H1 (cell line): Measurements from ENCODE around the gene PMM2. TPM values are rescaled to one million over a fixed set of nuclear protein-coding genes. Genes with fewer than 3 reads are reported as not detected.

Experiments
- CTCF ChIA-PET: fragments of 300-600 bp; sonication (Branson Sonifier 250); formaldehyde crosslinking; loops from one replicate; lab custom pipeline; 2021; ENCODE audit not compliant: partially characterized antibody; lab: Charles Lee
- POLR2A ChIA-PET: fragments of 300-600 bp; sonication (Branson Sonifier 250); formaldehyde crosslinking; loops from one replicate; lab custom pipeline; 2021; ENCODE audit warnings: inconsistent platforms; ENCODE audit not compliant: partially characterized antibody; lab: Charles Lee
- DNase-seq, 2 experiments: peaks; one replicate each; pipeline versions ENCODE4 v3.0.0 to v3.0.0-alpha.2; 2010 to 2022; ENCODE audit warnings: low spot score in 2 of 2, low read depth in 1 of 2, mixed read lengths in 1 of 2
- FAIRE-seq: peaks from 2 replicates; lab custom pipeline; 2011; peaks lifted over from hg19 to GRCh38; lab: Jason Lieb, UNC
- H2AFZ ChIP-seq: 2 replicates; pipeline ENCODE4 v1.8.1; 2012; ENCODE audit warnings: low read length, inconsistent platforms
- H2AK5ac ChIP-seq: 2 replicates; pipeline ENCODE4 v1.6.1; 2013; ENCODE audit warnings: low read depth, low read length
- H2BK120ac ChIP-seq: replicated peaks from 2 replicates; pipeline ENCODE3; 2013; ENCODE audit warnings: low read depth, low read length, inconsistent platforms
- H2BK12ac ChIP-seq: 2 replicates; pipeline ENCODE4 v1.6.1; 2013; ENCODE audit warnings: low read depth, low read length
- H2BK15ac ChIP-seq: 2 replicates; pipeline ENCODE4 v1.6.1; 2013; ENCODE audit warnings: low read length
- H2BK20ac ChIP-seq: 2 replicates; pipeline ENCODE4 v1.6.1; 2013; ENCODE audit warnings: low read length
- H2BK5ac ChIP-seq: 2 replicates; pipeline ENCODE4 v1.6.1; 2013; ENCODE audit warnings: low read depth, low read length
- H3K14ac ChIP-seq: 2 replicates; pipeline ENCODE4 v1.6.1; 2013; ENCODE audit warnings: inconsistent platforms; ENCODE audit not compliant: insufficient read length
- H3K18ac ChIP-seq: 2 replicates; pipeline ENCODE4 v1.6.1; 2013; ENCODE audit warnings: low read length; ENCODE audit errors: extremely low read depth
- H3K23ac ChIP-seq: 2 replicates; pipeline ENCODE4 v1.6.1; 2013; ENCODE audit warnings: inconsistent platforms; ENCODE audit not compliant: insufficient read length
- H3K23me2 ChIP-seq: 2 replicates; pipeline ENCODE4 v1.6.1; 2013; ENCODE audit warnings: low read depth, low read length
- H3K27ac ChIP-seq: 2 replicates; pipeline ENCODE4 v1.6.1; 2011; ENCODE audit warnings: low read depth, low read length, inconsistent platforms
- H3K27me3 ChIP-seq, 4 experiments: replicated peaks in 1 of 4; 1 replicate in 1 of 4; 2 replicates in 3 of 4; pipeline versions ENCODE4 v1.6.1 to v1.8.1; 2011 to 2013; ENCODE audit warnings: low read length in 3 of 4, mild to moderate bottlenecking in 3 of 4, inconsistent platforms in 2 of 4, mixed read lengths in 2 of 4, moderate library complexity in 1 of 4; ENCODE audit not compliant: control insufficient read depth in 3 of 4, insufficient read depth in 3 of 4; ENCODE audit errors: extremely low read depth in 1 of 4
- H3K36me3 ChIP-seq, 4 experiments: 2 replicates each; pipeline versions ENCODE4 v1.6.1 to v1.8.1; 2011 to 2013; ENCODE audit warnings: mild to moderate bottlenecking in 4 of 4, low read length in 3 of 4, moderate library complexity in 2 of 4, control low read depth in 1 of 4, inconsistent platforms in 1 of 4; ENCODE audit not compliant: insufficient read depth in 4 of 4, control insufficient read depth in 2 of 4
- H3K4ac ChIP-seq: replicated peaks from 2 replicates; pipeline ENCODE3; 2013; ENCODE audit warnings: low read length, low read depth, mixed read lengths, inconsistent platforms; ENCODE audit not compliant: insufficient read length
- H3K4me1 ChIP-seq, 4 experiments: replicated peaks in 1 of 4; 1 replicate in 1 of 4; 2 replicates in 3 of 4; pipeline versions ENCODE4 v1.6.1 to v1.8.1; 2011 to 2013; ENCODE audit warnings: low read length in 3 of 4, inconsistent platforms in 2 of 4, mixed read lengths in 1 of 4; ENCODE audit not compliant: insufficient read depth in 4 of 4, control insufficient read depth in 3 of 4
- H3K4me2 ChIP-seq, 2 experiments: 2 replicates each; pipeline versions ENCODE4 v1.6.1 to v1.8.1; 2011 to 2013; ENCODE audit warnings: low read depth in 2 of 2, low read length in 2 of 2, control low read depth in 1 of 2, inconsistent platforms in 1 of 2, mild to moderate bottlenecking in 1 of 2; ENCODE audit not compliant: insufficient read depth in 1 of 2
- H3K4me3 ChIP-seq, 4 experiments: fragments of 200-600, 300-600 bp in 1 of 4; sonication (generic), shearing (Covaris generic), sonication (Bioruptor Twin) in 1 of 4; 2 replicates each; pipeline versions ENCODE4 v1.5.1 to v1.8.1; 2011 to 2016; ENCODE audit warnings: low read length in 4 of 4, low read depth in 3 of 4, control low read depth in 2 of 4, inconsistent platforms in 2 of 4, mild to moderate bottlenecking in 2 of 4, mixed read lengths in 1 of 4, moderate library complexity in 1 of 4; ENCODE audit not compliant: insufficient read depth in 2 of 4; ENCODE audit errors: extremely low read depth in 1 of 4
- H3K56ac ChIP-seq: replicated peaks from 2 replicates; pipeline ENCODE3; 2013; ENCODE audit warnings: low read depth, mild to moderate bottlenecking, mixed read lengths, low read length, inconsistent platforms; ENCODE audit not compliant: insufficient read length
- H3K79me1 ChIP-seq: 2 replicates; pipeline ENCODE4 v1.6.1; 2013; ENCODE audit warnings: low read depth, low read length, control low read depth
- H3K79me2 ChIP-seq, 2 experiments: 2 replicates each; pipeline versions ENCODE4 v1.6.1 to v1.8.1; 2012 to 2013; ENCODE audit warnings: low read length in 2 of 2, mild to moderate bottlenecking in 2 of 2, inconsistent platforms in 1 of 2; ENCODE audit not compliant: insufficient read depth in 2 of 2, control insufficient read depth in 1 of 2
- H3K9ac ChIP-seq, 4 experiments: replicated peaks in 1 of 4; 1 replicate in 1 of 4; 2 replicates in 3 of 4; pipeline versions ENCODE4 v1.6.1 to v1.8.1; 2011 to 2013; ENCODE audit warnings: low read depth in 3 of 4, low read length in 3 of 4, control low read depth in 2 of 4, mild to moderate bottlenecking in 2 of 4, moderate library complexity in 2 of 4, inconsistent platforms in 1 of 4; ENCODE audit errors: extremely low read depth in 1 of 4
- H3K9me3 ChIP-seq, 2 experiments: 2 replicates each; pipeline versions ENCODE4 v1.6.1 to v1.8.1; 2012 to 2013; ENCODE audit warnings: mild to moderate bottlenecking in 2 of 2, moderate library complexity in 2 of 2, control low read depth in 1 of 2, inconsistent platforms in 1 of 2, low read depth in 1 of 2, low read length in 1 of 2, mixed read lengths in 1 of 2; ENCODE audit not compliant: insufficient read depth in 2 of 2
- H4K20me1 ChIP-seq, 2 experiments: replicated peaks in 1 of 2; 2 replicates each; pipeline versions ENCODE3 to v1.8.1; 2011 to 2013; ENCODE audit warnings: inconsistent platforms in 2 of 2, low read length in 2 of 2, mild to moderate bottlenecking in 1 of 2; ENCODE audit not compliant: insufficient read depth in 2 of 2, control insufficient read depth in 1 of 2
- H4K5ac ChIP-seq: 2 replicates; pipeline ENCODE4 v1.6.1; 2013; ENCODE audit warnings: low read length, low read depth, mixed read lengths, inconsistent platforms; ENCODE audit not compliant: insufficient read length
- H4K8ac ChIP-seq: 2 replicates; pipeline ENCODE4 v1.8.0; 2013; ENCODE audit warnings: mild to moderate bottlenecking, moderate library complexity, low read length, inconsistent platforms; ENCODE audit not compliant: insufficient read depth; ENCODE audit errors: extremely low read depth
- H4K91ac ChIP-seq: replicated peaks from 2 replicates; pipeline ENCODE3; 2013; ENCODE audit warnings: low read length, mixed read lengths, inconsistent platforms; ENCODE audit not compliant: insufficient read length
- ASH2L ChIP-seq: fragments of 200-600, 300-600 bp; sonication (generic); IDR thresholded peaks from one replicate; pipeline ENCODE4 v1.7.1; 2017; ENCODE audit warnings: low read length
- ATF2 ChIP-seq: IDR thresholded peaks from 2 replicates; pipeline ENCODE4 v1.6.1; 2012; ENCODE audit warnings: low read length, inconsistent platforms
- BACH1 ChIP-seq: IDR thresholded peaks from 2 replicates; pipeline ENCODE4 v1.6.1; 2012; ENCODE audit warnings: low read length, improper control_type of control experiment
- CBX8 ChIP-seq: fragments of 300-800, 300-1000 bp; sonication (generic); IDR thresholded peaks from 2 replicates; pipeline ENCODE4 v1.7.1; 2016; ENCODE audit warnings: low read depth, low read length, borderline replicate concordance
- EGR1 ChIP-seq: IDR thresholded peaks from 2 replicates; pipeline ENCODE4 v1.6.1; 2011; ENCODE audit warnings: low read depth, low read length, borderline replicate concordance
- HDAC6 ChIP-seq: IDR thresholded peaks from one replicate; pipeline ENCODE4 v1.7.1; 2012; ENCODE audit warnings: low read depth, mild to moderate bottlenecking, inconsistent platforms, low read length, moderate library complexity
- JUND ChIP-seq: IDR thresholded peaks from 2 replicates; pipeline ENCODE4 v1.6.1; 2011; ENCODE audit warnings: mild to moderate bottlenecking, improper control_type of control experiment, low read length
- NANOG ChIP-seq: IDR thresholded peaks from 2 replicates; pipeline ENCODE4 v1.6.1; 2011; ENCODE audit warnings: low read length, low read depth, mild to moderate bottlenecking, inconsistent platforms; ENCODE audit not compliant: insufficient read depth, poor library complexity, severe bottlenecking
- POLR2A ChIP-seq, 2 experiments: IDR thresholded peaks; 1 replicate in 1 of 2; 2 replicates in 1 of 2; pipeline ENCODE4 v1.6.1; 2011; ENCODE audit warnings: low read depth in 2 of 2, low read length in 2 of 2, mild to moderate bottlenecking in 2 of 2; ENCODE audit errors: control extremely low read depth in 1 of 2
- RBBP5 ChIP-seq: IDR thresholded peaks from 2 replicates; pipeline ENCODE4 v1.7.1; 2012; ENCODE audit warnings: low read depth, mild to moderate bottlenecking, inconsistent platforms, low read length, moderate library complexity, borderline replicate concordance
- SUZ12 ChIP-seq: fragments of 200-600 bp; sonication (generic); IDR thresholded peaks from 2 replicates; pipeline ENCODE4 v1.6.1; 2012; ENCODE audit warnings: mild to moderate bottlenecking, inconsistent platforms, low read length, moderate library complexity, mixed read lengths
- YY1 ChIP-seq: IDR thresholded peaks from 2 replicates; pipeline ENCODE4 v1.6.1; 2011; ENCODE audit warnings: low read depth, mild to moderate bottlenecking, low read length
- WGBS, 2 experiments: shearing (Covaris generic) in 1 of 2; methylation state at CpG; one replicate each; pipeline versions ENCODE4 v1.1.6 to v1.1.7; 2013 to 2015; ENCODE audit warnings: low lambda C conversion rate in 2 of 2, mixed read lengths in 2 of 2, inconsistent platforms in 1 of 2, low coverage in 1 of 2, missing lambda C conversion rate in 1 of 2; ENCODE audit not compliant: insufficient replicate concordance in 2 of 2, insufficient coverage in 1 of 2, insufficient read length in 1 of 2; ENCODE audit errors: extremely low coverage in 1 of 2, missing lambda C conversion rate in 1 of 2; 5-methylcytosine and 5-hydroxymethylcytosine counted together
- polyA plus RNA-seq, 7 experiments: library from polyadenylated mRNA; depleted of rRNA in 3 of 7; stranded (reverse) in 5 of 7; unstranded in 2 of 7; fragments of >200 nt in 5 of 7; fragments of 200-250 nt in 2 of 7; gene quantifications; 1 replicate in 5 of 7; 2 replicates in 1 of 7; 4 replicates in 1 of 7; pipeline versions ENCODE4 v1.2.1 to v1.2.3, GENCODE V29; 2011 to 2013; ENCODE audit warnings: missing spikeins in 2 of 7, mixed read lengths in 2 of 7
- total RNA-seq: library from RNA; stranded (reverse); fragmentation: NEBNext Ultra II Directional; extraction: Animal tissue kit (Norgen Biotek cat#: 25700); gene quantifications from 2 replicates; pipeline ENCODE4 v1.2.1, GENCODE V29; 2021

PMM2 gene
- total and polyA plus RNA-seq, 2 of the 8 experiments (the other 6 are each of a cell fraction or from before 2014, with no cell fraction given) = 26.2 to 49.4 TPM

DNA sequence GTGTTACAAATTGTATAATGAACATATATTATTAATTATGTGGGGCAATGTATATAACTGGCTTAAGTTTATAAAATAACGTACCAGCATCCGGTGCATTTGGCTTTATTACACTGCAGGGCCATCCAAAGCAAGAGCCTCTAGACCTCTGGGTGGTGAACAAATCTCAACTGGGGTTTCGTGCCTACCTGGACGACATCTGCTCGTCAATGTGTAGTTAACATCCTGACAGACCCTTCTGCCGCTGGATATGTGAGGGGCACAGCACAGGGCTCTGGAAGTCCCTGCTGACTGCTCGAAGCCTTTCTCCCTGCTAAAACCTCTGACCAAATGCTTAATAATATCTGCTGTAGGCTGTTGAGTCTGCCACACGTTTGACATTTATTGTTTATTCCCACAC lies 2.5 kb upstream of the PMM2 start:
- Histone ChIP-seq H3K79me1 (0 out of 2 replicates have a peak, but pooled peaks cover 2% of the 10 kb centered on the region), H4K5ac (no peak overlapping the region), H3K23me2 (peaks cover 13% of the 10 kb centered on the region; the same call in 1 of the 2 replicates), H2AK5ac (no peak overlapping the region), H2AFZ (no peak overlapping the region), H3K36me3 (0 out of 8 replicates have a peak, but pooled peaks cover 0 to under 1% (median 0%) of the 10 kb centered on the region in 4 experiments), H2BK20ac (no peak overlapping the region), H2BK5ac (no peak overlapping the region), H3K4me3 (no peak overlapping the region), H3K4ac (no peak overlapping the region), H3K27me3 (no peaks in the 10 kb centered on the region), H3K9ac (no peak overlapping the region), H2BK12ac (no peak overlapping the region), H4K8ac (no peak overlapping the region), H3K56ac (no peak overlapping the region), H4K20me1 (peaks cover 0 to 3% of the 10 kb centered on the region in 2 experiments), H2BK15ac (no peak overlapping the region), H3K27ac (no peak overlapping the region), H3K4me1 (peaks cover 0 to 13% (median 2%) of the 10 kb centered on the region in 4 experiments; a peak in 3 of 7 replicates), H3K14ac (no peak overlapping the region), H3K9me3 (no peaks in the 10 kb centered on the region), H3K18ac (no peak overlapping the region), H3K23ac (no peak overlapping the region), H4K91ac (no peak overlapping the region), H3K79me2 (peaks cover 12 to 43% of the 10 kb centered on the region in 2 experiments), H3K4me2 (no peak overlapping the region), H2BK120ac (no peak overlapping the region)
- CTCF ChIA-PET = interaction anchor here (26.4 kb wide), 1 partner anchor 131 kb away, joined by 404 read pairs; the partner anchor contains the start of gene ABAT
- DNase-seq = no peak
- WGBS, 2 experiments = 94% methylated on average over 8 of the region's 8 CpGs; no CpG with 5 or more reads in 1 of the 2 experiments
- POLR2A ChIA-PET = no interaction called here
- no peak for FAIRE-seq
- TF ChIP-seq RBBP5 = no peak
- no peak for TF ChIP-seq SUZ12
- no peak for TF ChIP-seq POLR2A (IDR thresholded peaks at IDR 0.05; ENCODE audit: control extremely low read depth in 1 of 2, low read depth in 2 of 2, low read length in 2 of 2)
- TF ChIP-seq CBX8 = no peak
- no peak for TF ChIP-seq ATF2
- TF ChIP-seq NANOG = no peak
- TF ChIP-seq HDAC6 = no peak
- no peak for TF ChIP-seq JUND
- TF ChIP-seq BACH1 = no peak
- TF ChIP-seq YY1 = no peak
- no peak for TF ChIP-seq EGR1
- no peak for TF ChIP-seq ASH2L
